A673 (cell line): ENCODE measurements around the gene ITGB2.

ENCODE experiments used
- CTCF ChIP-seq: fragments of 300-800, 200-600 bp; sonication (generic); conservative IDR thresholded peaks from 2 replicates; pipeline ENCODE4 v1.5.1; 2017; ENCODE audit warnings: low read depth, mild to moderate bottlenecking, antibody characterized with exemption, low read length, moderate library complexity, mixed read lengths
- EZH2 ChIP-seq: fragments of 200-600 bp; sonication (generic); IDR thresholded peaks from 2 replicates; pipeline ENCODE4 v1.6.1; 2017; ENCODE audit warnings: borderline replicate concordance, low read depth, mild to moderate bottlenecking, mixed read lengths, antibody characterized with exemption, low read length; ENCODE audit not compliant: poor library complexity, severe bottlenecking

GRCh38 chr21:44845418-44846223 is 75.1 kb downstream of the ITGB2 start:
- TF ChIP-seq CTCF (peak; percentile 54), EZH2 (no peak)
